H1 (cell line): Measurements from ENCODE around the gene NR4A1.

Experiments used
- ATF3 ChIP-seq: IDR thresholded peaks from 2 replicates; pipeline ENCODE4 v1.6.1; 2011; ENCODE audit warnings: low read depth, mild to moderate bottlenecking, low read length; ENCODE audit not compliant: insufficient read depth
- BACH1 ChIP-seq: IDR thresholded peaks from 2 replicates; pipeline ENCODE4 v1.6.1; 2012; ENCODE audit warnings: low read length, improper control_type of control experiment
- CTCF ChIP-seq, 3 experiments: IDR thresholded peaks; 1 replicate in 2 of 3; 2 replicates in 1 of 3; pipeline versions ENCODE4 v1.5.1 to v1.6.1; 2011; ENCODE audit warnings: low read length in 3 of 3, mild to moderate bottlenecking in 3 of 3, inconsistent platforms in 2 of 3, low read depth in 1 of 3, moderate library complexity in 1 of 3; ENCODE audit not compliant: insufficient read depth in 1 of 3; ENCODE audit errors: control extremely low read depth in 1 of 3
- E2F6 ChIP-seq: IDR thresholded peaks from 2 replicates; pipeline ENCODE4 v1.6.1; 2012; ENCODE audit warnings: inconsistent platforms
- GTF2F1 ChIP-seq: IDR thresholded peaks from 2 replicates; pipeline ENCODE4 v1.6.1; 2012; ENCODE audit warnings: low read depth, low read length, improper control_type of control experiment, borderline replicate concordance
- JUND ChIP-seq: IDR thresholded peaks from 2 replicates; pipeline ENCODE4 v1.6.1; 2011; ENCODE audit warnings: mild to moderate bottlenecking, improper control_type of control experiment, low read length
- POLR2A ChIP-seq, 2 experiments: IDR thresholded peaks; 1 replicate in 1 of 2; 2 replicates in 1 of 2; pipeline ENCODE4 v1.6.1; 2011; ENCODE audit warnings: low read depth in 2 of 2, low read length in 2 of 2, mild to moderate bottlenecking in 2 of 2; ENCODE audit errors: control extremely low read depth in 1 of 2
- POLR2AphosphoS5 ChIP-seq: IDR thresholded peaks from 2 replicates; pipeline ENCODE4 v1.6.1; 2011; ENCODE audit warnings: low read depth, low read length
- SIN3A ChIP-seq, 2 experiments: IDR thresholded peaks in 1 of 2; conservative IDR thresholded peaks in 1 of 2; 2 replicates each; pipeline ENCODE4 v1.6.1; 2011 to 2012; ENCODE audit warnings: low read length in 2 of 2, improper control_type of control experiment in 1 of 2, low read depth in 1 of 2, mild to moderate bottlenecking in 1 of 2
- SIRT6 ChIP-seq: IDR thresholded peaks from one replicate; pipeline ENCODE4 v1.7.1; 2012; ENCODE audit warnings: low read length, inconsistent platforms
- SP2 ChIP-seq: IDR thresholded peaks from 2 replicates; pipeline ENCODE4 v1.6.1; 2012; ENCODE audit warnings: mild to moderate bottlenecking, low read length, inconsistent platforms
- USF2 ChIP-seq: IDR thresholded peaks from 2 replicates; pipeline ENCODE4 v1.6.1; 2011; ENCODE audit warnings: low read length, improper control_type of control experiment

GRCh38 chr12:52054231-52054832 is 3.1 kb downstream of the NR4A1 start:
- TF ChIP-seq SIN3A (conservative IDR thresholded peaks at IDR 0.05 in 1 of 2, IDR thresholded peaks at IDR 0.05 in 1 of 2; ENCODE audit: low read depth in 1 of 2, low read length in 2 of 2) (no peak), BACH1 (no peak), ATF3 (no peak), POLR2AphosphoS5 (no peak), CTCF (IDR thresholded peaks at IDR 0.05; ENCODE audit: control extremely low read depth in 1 of 3, insufficient read depth in 1 of 3, low read depth in 1 of 3, low read length in 3 of 3) (no peak), SP2 (no peak), GTF2F1 (no peak), SIRT6 (no peak), POLR2A (IDR thresholded peaks at IDR 0.05; ENCODE audit: control extremely low read depth in 1 of 2, low read depth in 2 of 2, low read length in 2 of 2) (no peak), USF2 (no peak), JUND (no peak), E2F6 (no peak)
